Effector memory CD4-positive, alpha-beta T cell (primary cell): ENCODE measurements around the gene PURB.
A peak's percentile ranks its signal among the peaks of the same experiment; 100 is the strongest.
"Not testable (repeated sequence)": the region's sequence is repeated elsewhere in the genome, so short reads cannot be mapped to it uniquely, and the experiment has no call there.

ENCODE experiments used
- DNase-seq, 3 donors: peaks; one replicate each; pipeline ENCODE4 v3.0.0-alpha.2; 2020
- H3K27ac ChIP-seq: 2 replicates; pipeline ENCODE4 v1.7.0; 2013; ENCODE audit warnings: mild to moderate bottlenecking, low read length, moderate library complexity; ENCODE audit not compliant: insufficient read depth, poor library complexity, severe bottlenecking
- H3K27me3 ChIP-seq: replicated peaks from 2 replicates; pipeline ENCODE4 v1.7.0; 2013; ENCODE audit warnings: mild to moderate bottlenecking, low read length; ENCODE audit not compliant: insufficient read depth, control insufficient read depth, poor library complexity, severe bottlenecking
- H3K36me3 ChIP-seq: 2 replicates; pipeline ENCODE4 v1.7.0; 2013; ENCODE audit warnings: mild to moderate bottlenecking, low read length, moderate library complexity; ENCODE audit not compliant: control insufficient read depth, insufficient read depth
- H3K4me1 ChIP-seq: 2 replicates; pipeline ENCODE4 v1.7.0; 2013; ENCODE audit warnings: low read length, mild to moderate bottlenecking; ENCODE audit not compliant: control insufficient read depth, insufficient read depth, poor library complexity, severe bottlenecking
- H3K4me3 ChIP-seq: 2 replicates; pipeline ENCODE4 v1.7.0; 2013; ENCODE audit warnings: low read length, low read depth, mild to moderate bottlenecking; ENCODE audit not compliant: insufficient read depth, poor library complexity, severe bottlenecking
- H3K9me3 ChIP-seq: 2 replicates; pipeline ENCODE4 v1.7.0; 2013; ENCODE audit warnings: mild to moderate bottlenecking, low read length, moderate library complexity; ENCODE audit not compliant: control insufficient read depth

The PURB gene

DNA sequence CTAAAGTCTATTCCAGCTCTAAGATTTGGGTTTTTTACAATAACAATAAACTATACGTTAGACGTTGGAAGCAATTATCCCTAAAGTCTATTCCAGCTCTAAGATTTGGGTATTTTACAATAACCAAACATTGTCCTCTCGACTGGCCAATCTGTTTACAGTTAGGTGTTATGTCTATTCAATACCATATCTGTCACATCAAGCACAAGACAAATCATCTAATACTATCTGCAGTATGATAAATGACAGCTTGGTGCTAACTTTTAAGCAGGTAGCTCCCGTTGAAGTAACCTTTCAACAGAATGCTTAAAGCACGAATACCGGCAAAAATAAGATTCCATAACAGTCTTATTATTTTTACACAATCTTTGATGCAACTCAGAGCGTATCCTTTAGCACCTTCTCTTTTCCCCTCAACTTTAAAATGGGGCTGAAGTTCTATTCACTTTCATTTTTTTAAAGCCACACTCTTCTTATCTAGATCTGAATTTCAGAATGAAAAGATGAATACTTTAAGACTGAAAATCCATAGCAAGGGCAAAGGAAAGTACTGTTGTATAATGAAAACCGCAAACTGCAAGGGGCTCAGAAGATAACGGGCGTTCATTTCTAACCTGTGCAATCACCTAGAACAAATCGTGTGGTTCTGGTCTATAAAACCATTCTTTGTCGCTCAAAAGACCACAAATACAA, 38.4 kb downstream of the PURB start:
- no peaks in the 10 kb centered on the region for H3K27me3 ChIP-seq
- H3K36me3 ChIP-seq: no peaks in the 10 kb centered on the region
- no peak for DNase-seq
- peak overlapping the region; percentile 96 for H3K27ac ChIP-seq
- H3K9me3 ChIP-seq: no peaks in the 10 kb centered on the region
- peak overlapping the region; percentile 62 for H3K4me3 ChIP-seq
- peaks cover 3% of the 10 kb centered on the region for H3K4me1 ChIP-seq

DNA sequence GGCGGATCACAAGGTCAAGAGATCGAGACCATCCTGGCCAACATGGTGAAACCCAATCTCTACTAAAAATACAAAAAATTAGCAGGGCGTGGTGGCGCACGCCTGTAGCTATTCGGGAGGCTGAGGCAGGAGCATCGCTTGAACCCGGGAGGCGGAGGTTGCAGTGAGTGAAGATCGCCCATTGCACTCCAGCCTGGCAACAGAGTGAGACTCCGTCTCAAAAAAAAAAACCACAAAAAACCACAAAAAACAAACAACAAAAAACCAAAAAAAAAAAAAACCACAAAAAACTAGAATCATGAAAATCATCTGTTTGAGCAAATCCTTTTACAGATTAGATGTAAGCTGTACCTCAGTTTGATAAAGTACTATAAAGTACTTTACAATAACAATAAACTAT, 38.9 kb downstream of the PURB start:
- Histone ChIP-seq H3K27ac (peak overlapping the region; percentile 96), H3K4me3 (peak overlapping the region; percentile 62)
- H3K36me3 ChIP-seq, H3K4me1 ChIP-seq, H3K9me3 ChIP-seq, H3K27me3 ChIP-seq: not testable (repeated sequence)
- peak in 2 of 3 donors; percentile 16 to 20 for DNase-seq

DNA sequence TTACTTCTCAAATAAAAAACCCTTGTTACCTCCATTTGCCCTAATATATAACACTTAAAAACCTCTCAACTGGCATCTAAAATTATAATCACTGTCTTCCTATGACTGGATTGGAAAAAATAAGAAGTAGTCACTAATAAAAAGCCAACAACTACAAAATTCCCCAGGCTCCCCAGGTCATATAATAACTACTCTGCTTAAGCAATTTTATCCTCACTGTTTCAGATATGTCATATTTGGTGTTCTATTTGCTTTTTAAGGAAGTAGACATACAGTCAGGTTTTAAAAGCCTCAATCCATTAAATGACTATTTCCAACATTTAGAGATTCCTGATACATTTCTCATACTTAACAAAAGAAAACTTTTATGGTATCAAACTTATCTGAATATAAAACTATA, 39.9 kb downstream of the PURB start:
- H3K4me3 ChIP-seq: no peak overlapping the region
- H3K27ac ChIP-seq: no peak overlapping the region
- peaks cover 3% of the 10 kb centered on the region for H3K4me1 ChIP-seq

DNA sequence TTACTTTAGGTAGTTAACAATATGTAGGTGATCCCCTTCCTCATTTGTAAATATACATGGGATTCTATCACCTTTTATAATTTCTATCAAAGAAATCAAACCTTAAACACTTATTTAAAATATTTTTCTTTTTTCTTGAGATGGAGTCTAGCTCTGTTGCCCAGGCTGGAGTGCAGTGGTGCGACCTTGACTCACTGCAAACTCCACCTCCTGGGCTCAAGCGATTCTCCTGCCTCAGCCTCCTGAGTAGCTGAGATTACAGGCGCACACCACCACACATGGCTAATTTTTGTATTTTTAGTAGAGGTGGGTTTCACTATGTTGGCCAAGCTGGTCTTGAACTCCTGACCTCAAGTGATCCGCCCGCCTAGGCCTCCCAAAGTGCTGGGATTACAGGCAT, 41.9 kb downstream of the PURB start:
- H3K4me1 ChIP-seq, H3K9me3 ChIP-seq, H3K4me3 ChIP-seq, DNase-seq, H3K27ac ChIP-seq, H3K27me3 ChIP-seq: not testable (repeated sequence)
- peaks cover 17% of the 10 kb centered on the region for H3K36me3 ChIP-seq

More for the DNA sequence above, 39.9 kb downstream of the PURB start:
- Histone ChIP-seq H3K36me3 (peaks cover 7% of the 10 kb centered on the region), H3K9me3 (no peaks in the 10 kb centered on the region), H3K27me3 (no peaks in the 10 kb centered on the region)
- no peak for DNase-seq

DNA sequence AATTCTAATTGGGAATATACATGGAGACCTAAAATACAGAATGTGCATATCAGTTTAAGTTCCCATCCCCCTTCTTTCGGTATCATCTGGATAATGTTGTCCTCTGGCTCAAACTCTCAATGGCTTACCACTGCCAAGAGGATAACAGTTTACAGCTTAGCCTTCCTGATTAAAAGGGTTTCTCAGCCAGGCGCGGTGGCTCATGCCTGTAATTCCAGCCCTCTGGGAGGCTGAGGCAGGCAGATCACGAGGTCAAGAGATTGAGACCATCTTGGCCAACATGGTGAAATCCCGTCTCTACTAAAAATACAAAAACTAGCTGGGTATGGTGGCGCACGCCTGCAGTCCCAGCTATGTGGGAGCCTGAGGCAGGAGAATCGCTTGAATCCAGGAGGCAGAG, 42.7 kb downstream of the PURB start:
- H3K4me3 ChIP-seq, H3K27me3 ChIP-seq, H3K9me3 ChIP-seq, H3K27ac ChIP-seq, H3K4me1 ChIP-seq, DNase-seq: not testable (repeated sequence)
- peaks cover 22% of the 10 kb centered on the region for H3K36me3 ChIP-seq

DNA sequence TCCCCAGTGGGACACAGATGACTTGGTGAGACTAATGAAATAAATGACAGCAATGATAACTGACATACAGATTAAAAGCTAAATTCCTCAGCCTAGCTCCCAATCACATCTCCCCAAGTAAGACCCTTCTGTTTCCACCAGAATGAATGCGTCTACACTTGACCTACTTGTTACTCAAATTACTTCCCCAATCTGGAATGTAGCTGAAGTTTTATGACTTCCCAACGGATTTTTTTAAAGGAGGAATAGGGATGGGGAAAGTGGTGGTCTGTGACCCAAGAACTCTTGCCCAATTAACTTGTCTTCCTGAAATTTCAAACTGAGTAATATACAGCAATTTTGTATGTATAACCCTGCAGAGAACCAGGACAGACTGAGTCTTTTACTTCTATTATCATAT, 46.6 kb downstream of the PURB start:
- Histone ChIP-seq H3K4me1 (no peaks in the 10 kb centered on the region), H3K9me3 (no peaks in the 10 kb centered on the region), H3K27me3 (no peaks in the 10 kb centered on the region), H3K27ac (no peak overlapping the region), H3K36me3 (peaks cover 49% of the 10 kb centered on the region), H3K4me3 (no peak overlapping the region)
- DNase-seq: no peak

DNA sequence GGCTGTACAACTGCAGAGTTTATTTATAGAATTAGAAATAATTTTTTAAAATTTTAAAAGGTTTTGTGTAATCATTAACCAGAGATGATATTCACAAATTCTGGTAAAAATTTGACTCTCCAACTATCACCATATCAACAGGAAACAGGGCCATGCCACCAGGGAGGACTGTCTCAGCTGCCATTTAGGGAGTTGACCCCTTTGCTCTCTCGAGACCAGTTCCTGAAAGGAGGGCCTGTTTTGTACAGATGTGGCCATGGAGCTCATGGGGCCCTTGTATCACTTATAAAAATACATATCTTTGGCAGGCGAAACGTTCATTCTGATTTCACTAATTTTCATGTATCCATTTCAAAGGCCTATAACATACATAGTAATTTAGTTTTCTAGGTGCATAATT, 57.8 kb downstream of the PURB start:
- Histone ChIP-seq H3K4me3 (no peak overlapping the region), H3K4me1 (no peaks in the 10 kb centered on the region), H3K27ac (no peak overlapping the region), H3K9me3 (no peaks in the 10 kb centered on the region), H3K27me3 (no peaks in the 10 kb centered on the region), H3K36me3 (peaks cover 30% of the 10 kb centered on the region)
- DNase-seq: no peak
